A549 (cell line): ENCODE results near the gene FKBP2. TPM values are rescaled to one million over a fixed set of nuclear protein-coding genes. Genes with fewer than 3 reads are reported as not detected.
A peak's percentile ranks its signal among the peaks of the same experiment; 100 is the strongest.

Experiments
- BHLHE40 ChIP-seq: IDR thresholded peaks from 2 replicates; pipeline ENCODE4 v1.6.1; 2012; ENCODE audit warnings: low read depth, low read length, inconsistent platforms
- CBX2 ChIP-seq: fragments of 200-600 bp; sonication (generic); IDR thresholded peaks from 2 replicates; pipeline ENCODE4 v1.6.1; 2016; ENCODE audit warnings: low read depth, mild to moderate bottlenecking, borderline replicate concordance
- CBX8 ChIP-seq: fragments of 200-600 bp; sonication (generic); IDR thresholded peaks from 2 replicates; pipeline ENCODE4 v1.6.1; 2016
- CEBPB ChIP-seq, 2 experiments: fragments of >200 bp in 1 of 2; sonication (Bioruptor Twin) in 1 of 2; formaldehyde crosslinking in 1 of 2; IDR thresholded peaks; 2 replicates each; pipeline ENCODE4 v1.6.1; 2012 to 2016
- EHF ChIP-seq: fragments of 250-450 bp; sonication (Bioruptor Pico); IDR thresholded peaks from 2 replicates; pipeline ENCODE4 v1.5.0; 2020; ENCODE audit warnings: mild to moderate bottlenecking
- EP300 ChIP-seq, 2 experiments: fragments of >200 bp; sonication (Bioruptor Twin); formaldehyde crosslinking; IDR thresholded peaks; 2 replicates in 1 of 2; 3 replicates in 1 of 2; pipeline ENCODE4 v1.6.1; 2016 to 2017
- FOSL2 ChIP-seq, 2 experiments: fragments of 450-650 bp in 1 of 2; fragments of >200 bp in 1 of 2; sonication (Bioruptor Twin) in 1 of 2; formaldehyde crosslinking; IDR thresholded peaks; 2 replicates each; pipeline versions ENCODE4 v1.5.0 to v1.6.1; 2016 to 2020; ENCODE audit warnings: mild to moderate bottlenecking in 1 of 2, moderate library complexity in 1 of 2
- FOXS1 ChIP-seq: fragments of 250-450 bp; sonication (Bioruptor Pico); IDR thresholded peaks from 2 replicates; pipeline ENCODE4 v1.5.0; 2020; ENCODE audit warnings: mild to moderate bottlenecking, moderate library complexity
- HDAC2 ChIP-seq: fragments of 200-600 bp; sonication (generic); IDR thresholded peaks from 2 replicates; pipeline ENCODE4 v1.6.1; 2016
- HEYL ChIP-seq: fragments of 250-450 bp; sonication (Bioruptor Pico); IDR thresholded peaks from 2 replicates; pipeline ENCODE4 v1.8.0; 2021; ENCODE audit warnings: mild to moderate bottlenecking, moderate library complexity
- HOXA7 ChIP-seq: fragments of 250-450 bp; sonication (Bioruptor Pico); IDR thresholded peaks from 2 replicates; pipeline ENCODE4 v1.5.0; 2020; ENCODE audit warnings: mild to moderate bottlenecking, moderate library complexity
- JUNB ChIP-seq: fragments of >200 bp; sonication (Bioruptor Twin); formaldehyde crosslinking; IDR thresholded peaks from 2 replicates; pipeline ENCODE4 v1.6.1; 2016
- KDM1A ChIP-seq: fragments of 200-600 bp; sonication (generic); IDR thresholded peaks from 2 replicates; pipeline ENCODE4 v1.6.1; 2016; ENCODE audit warnings: low read depth, mild to moderate bottlenecking
- KDM5A ChIP-seq: fragments of 200-600 bp; sonication (generic); IDR thresholded peaks from 2 replicates; pipeline ENCODE4 v1.6.1; 2016; ENCODE audit warnings: antibody characterized with exemption, mild to moderate bottlenecking
- MAFK ChIP-seq: fragments of 450-650 bp; IDR thresholded peaks from 2 replicates; pipeline ENCODE4 v1.6.1; 2014; ENCODE audit not compliant: partially characterized antibody
- MAZ ChIP-seq: fragments of 150-350 bp; IDR thresholded peaks from 2 replicates; pipeline ENCODE4 v1.6.1; 2014; ENCODE audit warnings: antibody characterized with exemption, low read depth, low read length, borderline replicate concordance
- PHF8 ChIP-seq: fragments of 200-600 bp; sonication (generic); IDR thresholded peaks from 2 replicates; pipeline ENCODE4 v1.6.1; 2016; ENCODE audit warnings: low read depth, mild to moderate bottlenecking, antibody characterized with exemption, moderate library complexity, borderline replicate concordance
- POLR2A ChIP-seq: IDR thresholded peaks from 2 replicates; pipeline ENCODE4 v1.6.1; 2012; ENCODE audit warnings: mild to moderate bottlenecking, low read length
- RAD21 ChIP-seq, 2 experiments: fragments of >200 bp in 1 of 2; sonication (Bioruptor Twin) in 1 of 2; formaldehyde crosslinking in 1 of 2; IDR thresholded peaks in 1 of 2; conservative IDR thresholded peaks in 1 of 2; 2 replicates in 1 of 2; 3 replicates in 1 of 2; pipeline ENCODE4 v1.6.1; 2012 to 2018; ENCODE audit warnings: inconsistent platforms in 1 of 2
- RARB ChIP-seq: fragments of 250-450 bp; sonication (Bioruptor Pico); IDR thresholded peaks from 2 replicates; pipeline ENCODE4 v1.8.0; 2021; ENCODE audit warnings: mild to moderate bottlenecking, moderate library complexity
- RFX5 ChIP-seq: fragments of 450-650 bp; IDR thresholded peaks from 2 replicates; pipeline ENCODE4 v1.7.1; 2014; ENCODE audit warnings: antibody characterized with exemption, mild to moderate bottlenecking, moderate library complexity
- RNF2 ChIP-seq: fragments of 200-600 bp; sonication (generic); IDR thresholded peaks from 2 replicates; pipeline ENCODE4 v1.6.1; 2016; ENCODE audit warnings: low read depth, mild to moderate bottlenecking, antibody characterized with exemption, moderate library complexity, borderline replicate concordance
- SMC3 ChIP-seq: fragments of >200 bp; sonication (Bioruptor Twin); formaldehyde crosslinking; IDR thresholded peaks from 3 replicates; pipeline ENCODE4 v1.6.1; 2018; ENCODE audit warnings: inconsistent platforms
- TFCP2L1 ChIP-seq: fragments of 250-450 bp; sonication (Bioruptor Pico); IDR thresholded peaks from 2 replicates; pipeline ENCODE4 v1.5.0; 2021; ENCODE audit warnings: mild to moderate bottlenecking
- ZC3H11A ChIP-seq: fragments of 450-650 bp; IDR thresholded peaks from 2 replicates; pipeline ENCODE4 v1.6.1; 2014; ENCODE audit warnings: antibody characterized with exemption, mild to moderate bottlenecking
- ZFP36 ChIP-seq: fragments of 450-650 bp; IDR thresholded peaks from 2 replicates; pipeline ENCODE4 v1.6.1; 2014; ENCODE audit warnings: borderline replicate concordance; ENCODE audit not compliant: partially characterized antibody
- polyA plus RNA-seq, 4 experiments: library from polyadenylated mRNA; depleted of rRNA in 3 of 4; stranded (reverse); fragments of >200 nt; fragmentation: RNase III in 1 of 4; extraction: RNeasy Plus Mini Kit Qiagen cat#74134 plus additional on column Dnase treatment in 1 of 4; gene quantifications; 2 replicates in 3 of 4; 3 replicates in 1 of 4; pipeline ENCODE4 v1.2.3, GENCODE V29; 2011 to 2017
- TF ChIP-seq, protein P1 (sequence below): fragments of 250-450 bp; sonication (Bioruptor Pico); IDR thresholded peaks from 2 replicates; pipeline ENCODE4 v1.5.0; 2021; ENCODE audit warnings: mild to moderate bottlenecking, moderate library complexity, borderline replicate concordance
- TF ChIP-seq, protein P2 (sequence below): IDR thresholded peaks from 2 replicates; pipeline ENCODE4 v1.6.1; 2012
- TF ChIP-seq, protein P3 (sequence below): IDR thresholded peaks from 2 replicates; pipeline ENCODE4 v1.6.1; 2012
- TF ChIP-seq, protein P4 (sequence below): fragments of >200 bp; sonication (Bioruptor Twin); formaldehyde crosslinking; IDR thresholded peaks from 3 replicates; pipeline ENCODE4 v1.5.1; 2016

The FKBP2 gene
- polyA plus RNA-seq, 2 of the 4 experiments (the other 2 are of a cell fraction): 40.5 to 131 TPM

DNA sequence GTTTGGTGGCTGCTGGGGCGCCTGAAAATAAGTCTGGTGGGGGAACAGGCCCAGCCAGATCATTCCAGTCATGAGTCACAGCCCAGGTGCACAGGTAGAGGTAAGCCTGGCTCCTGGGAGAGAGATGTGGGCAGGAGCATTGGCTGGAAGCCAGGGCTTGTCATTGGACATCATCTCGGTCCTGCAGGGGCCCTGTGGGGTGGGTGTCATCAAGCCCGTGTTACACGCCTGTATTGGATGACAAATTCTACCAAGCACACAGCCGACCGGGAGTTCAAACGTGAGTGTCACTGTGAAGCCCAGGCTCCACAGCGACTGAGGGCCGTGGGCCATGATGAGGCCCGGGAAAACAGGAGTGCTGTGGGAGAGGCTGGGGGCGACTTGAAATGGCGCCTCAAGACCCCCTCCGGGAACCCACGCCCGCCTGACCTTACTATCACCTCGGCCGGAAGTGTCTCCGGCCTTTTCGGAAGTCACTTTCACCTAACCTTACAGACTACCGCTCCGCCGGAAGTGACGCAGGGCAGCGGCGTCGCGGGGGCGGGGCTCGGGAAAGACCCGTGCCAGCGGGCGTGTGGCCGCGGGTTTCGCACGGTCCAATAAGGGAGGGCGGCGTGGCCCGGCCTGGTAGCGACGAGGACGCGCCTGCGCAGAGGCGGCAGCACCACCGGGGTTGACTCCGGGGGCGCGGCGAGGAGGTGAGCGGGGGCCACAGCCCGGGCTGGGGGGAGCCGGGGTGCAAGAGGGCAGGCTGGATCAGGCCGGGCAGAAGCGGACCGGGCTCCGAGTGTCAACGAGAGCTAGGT is at the start of gene FKBP2 (continued):
- TF ChIP-seq, protein P1, sequence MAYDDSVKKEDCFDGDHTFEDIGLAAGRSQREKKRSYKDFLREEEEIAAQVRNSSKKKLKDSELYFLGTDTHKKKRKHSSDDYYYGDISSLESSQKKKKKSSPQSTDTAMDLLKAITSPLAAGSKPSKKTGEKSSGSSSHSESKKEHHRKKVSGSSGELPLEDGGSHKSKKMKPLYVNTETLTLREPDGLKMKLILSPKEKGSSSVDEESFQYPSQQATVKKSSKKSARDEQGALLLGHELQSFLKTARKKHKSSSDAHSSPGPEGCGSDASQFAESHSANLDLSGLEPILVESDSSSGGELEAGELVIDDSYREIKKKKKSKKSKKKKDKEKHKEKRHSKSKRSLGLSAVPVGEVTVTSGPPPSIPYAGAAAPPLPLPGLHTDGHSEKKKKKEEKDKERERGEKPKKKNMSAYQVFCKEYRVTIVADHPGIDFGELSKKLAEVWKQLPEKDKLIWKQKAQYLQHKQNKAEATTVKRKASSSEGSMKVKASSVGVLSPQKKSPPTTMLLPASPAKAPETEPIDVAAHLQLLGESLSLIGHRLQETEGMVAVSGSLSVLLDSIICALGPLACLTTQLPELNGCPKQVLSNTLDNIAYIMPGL (CRISPR knock-in tag): no peak
- no peak for TF ChIP-seq HDAC2
- TF ChIP-seq KDM5A: no peak
- TF ChIP-seq RAD21 (conservative IDR thresholded peaks at IDR 0.05 in 1 of 2, IDR thresholded peaks at IDR 0.05 in 1 of 2): no peak
- no peak for TF ChIP-seq HOXA7 (CRISPR knock-in tag)
- no peak for TF ChIP-seq ZFP36
- no peak for TF ChIP-seq KDM1A
- TF ChIP-seq, protein P2, sequence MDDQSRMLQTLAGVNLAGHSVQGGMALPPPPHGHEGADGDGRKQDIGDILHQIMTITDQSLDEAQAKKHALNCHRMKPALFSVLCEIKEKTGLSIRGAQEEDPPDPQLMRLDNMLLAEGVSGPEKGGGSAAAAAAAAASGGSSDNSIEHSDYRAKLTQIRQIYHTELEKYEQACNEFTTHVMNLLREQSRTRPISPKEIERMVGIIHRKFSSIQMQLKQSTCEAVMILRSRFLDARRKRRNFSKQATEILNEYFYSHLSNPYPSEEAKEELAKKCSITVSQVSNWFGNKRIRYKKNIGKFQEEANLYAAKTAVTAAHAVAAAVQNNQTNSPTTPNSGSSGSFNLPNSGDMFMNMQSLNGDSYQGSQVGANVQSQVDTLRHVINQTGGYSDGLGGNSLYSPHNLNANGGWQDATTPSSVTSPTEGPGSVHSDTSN: peak; percentile 61; the same call in 1 of the 2 replicates
- TF ChIP-seq ZC3H11A: no peak
- TF ChIP-seq EP300 (IDR thresholded peaks at IDR 0.05): no peak
- TF ChIP-seq POLR2A: peak; percentile 66
- no peak for TF ChIP-seq FOSL2 (IDR thresholded peaks at IDR 0.05)
- no peak for TF ChIP-seq FOSL2 (CRISPR knock-in tag; IDR thresholded peaks at IDR 0.05)
- TF ChIP-seq RARB (CRISPR knock-in tag): peak; percentile 71; the same call in 1 of the 2 replicates
- no peak for TF ChIP-seq CBX2
- TF ChIP-seq, protein P3, sequence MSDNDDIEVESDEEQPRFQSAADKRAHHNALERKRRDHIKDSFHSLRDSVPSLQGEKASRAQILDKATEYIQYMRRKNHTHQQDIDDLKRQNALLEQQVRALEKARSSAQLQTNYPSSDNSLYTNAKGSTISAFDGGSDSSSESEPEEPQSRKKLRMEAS: peak; percentile 69
- no peak for TF ChIP-seq SMC3
- no peak for TF ChIP-seq MAZ
- TF ChIP-seq PHF8: peak; percentile 52
- no peak for TF ChIP-seq CBX8
- TF ChIP-seq JUNB: no peak
- peak; percentile 70; the same call in 1 of the 2 replicates for TF ChIP-seq RFX5
- TF ChIP-seq HEYL (CRISPR knock-in tag): no peak
- TF ChIP-seq FOXS1 (CRISPR knock-in tag): no peak
- TF ChIP-seq, protein P4, sequence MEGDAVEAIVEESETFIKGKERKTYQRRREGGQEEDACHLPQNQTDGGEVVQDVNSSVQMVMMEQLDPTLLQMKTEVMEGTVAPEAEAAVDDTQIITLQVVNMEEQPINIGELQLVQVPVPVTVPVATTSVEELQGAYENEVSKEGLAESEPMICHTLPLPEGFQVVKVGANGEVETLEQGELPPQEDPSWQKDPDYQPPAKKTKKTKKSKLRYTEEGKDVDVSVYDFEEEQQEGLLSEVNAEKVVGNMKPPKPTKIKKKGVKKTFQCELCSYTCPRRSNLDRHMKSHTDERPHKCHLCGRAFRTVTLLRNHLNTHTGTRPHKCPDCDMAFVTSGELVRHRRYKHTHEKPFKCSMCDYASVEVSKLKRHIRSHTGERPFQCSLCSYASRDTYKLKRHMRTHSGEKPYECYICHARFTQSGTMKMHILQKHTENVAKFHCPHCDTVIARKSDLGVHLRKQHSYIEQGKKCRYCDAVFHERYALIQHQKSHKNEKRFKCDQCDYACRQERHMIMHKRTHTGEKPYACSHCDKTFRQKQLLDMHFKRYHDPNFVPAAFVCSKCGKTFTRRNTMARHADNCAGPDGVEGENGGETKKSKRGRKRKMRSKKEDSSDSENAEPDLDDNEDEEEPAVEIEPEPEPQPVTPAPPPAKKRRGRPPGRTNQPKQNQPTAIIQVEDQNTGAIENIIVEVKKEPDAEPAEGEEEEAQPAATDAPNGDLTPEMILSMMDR: no peak
- TF ChIP-seq CEBPB (IDR thresholded peaks at IDR 0.05): no peak
- TF ChIP-seq BHLHE40: peak; percentile 84
- TF ChIP-seq MAFK: no peak
- TF ChIP-seq RNF2: no peak
- peak; percentile 58; the same call in 1 of the 2 replicates for TF ChIP-seq EHF (CRISPR knock-in tag)
- TF ChIP-seq TFCP2L1 (CRISPR knock-in tag): no peak; the same call in 1 of the 2 replicates
